ENCODE measurements around the gene ADRA2A.

The ADRA2A gene

GRCh38 chr10:111086574-111086973 is 9.7 kb downstream of the ADRA2A start:
- H3K4me1 ChIP-seq: no peaks in the 10 kb centered on the region
- no peaks in the 10 kb centered on the region for H3K9me3 ChIP-seq (ENCODE audit: control insufficient read depth, low read length)
- no peaks in the 10 kb centered on the region for H3K79me2 ChIP-seq
- no peak for TF ChIP-seq CTCF (IDR thresholded peaks at IDR 0.05)
- no peak overlapping the region for H3K9ac ChIP-seq
- H3K27ac ChIP-seq: no peak overlapping the region
- no peaks in the 10 kb centered on the region for H3K27me3 ChIP-seq (ENCODE audit: control insufficient read depth, insufficient read depth, low read length)
- H2AFZ ChIP-seq: no peak overlapping the region
- H3K4me2 ChIP-seq (ENCODE audit: low read length): no peak overlapping the region
- no peaks in the 10 kb centered on the region for H3K36me3 ChIP-seq (ENCODE audit: control insufficient read depth, insufficient read depth, low read length)
- H3K4me3 ChIP-seq (ENCODE audit: low read depth, low read length): no peak overlapping the region

GRCh38 chr10:111087331-111087756 is 10.5 kb downstream of the ADRA2A start:
- H3K4me2 ChIP-seq (ENCODE audit: low read length): no peak overlapping the region
- no peak overlapping the region for H3K4me3 ChIP-seq (ENCODE audit: low read depth, low read length)
- H3K27me3 ChIP-seq (ENCODE audit: control insufficient read depth, insufficient read depth, low read length): no peaks in the 10 kb centered on the region
- no peaks in the 10 kb centered on the region for H3K36me3 ChIP-seq (ENCODE audit: control insufficient read depth, insufficient read depth, low read length)
- H3K9ac ChIP-seq: no peak overlapping the region
- no peaks in the 10 kb centered on the region for H3K9me3 ChIP-seq (ENCODE audit: control insufficient read depth, low read length)
- H3K27ac ChIP-seq: no peak overlapping the region
- no peaks in the 10 kb centered on the region for H3K79me2 ChIP-seq
- no peaks in the 10 kb centered on the region for H3K4me1 ChIP-seq
- no peak overlapping the region for H2AFZ ChIP-seq
- no peak for TF ChIP-seq CTCF (IDR thresholded peaks at IDR 0.05)

GRCh38 chr10:111087968-111088505 is 11.2 kb downstream of the ADRA2A start:
- TF ChIP-seq CTCF (IDR thresholded peaks at IDR 0.05): no peak

DNA sequence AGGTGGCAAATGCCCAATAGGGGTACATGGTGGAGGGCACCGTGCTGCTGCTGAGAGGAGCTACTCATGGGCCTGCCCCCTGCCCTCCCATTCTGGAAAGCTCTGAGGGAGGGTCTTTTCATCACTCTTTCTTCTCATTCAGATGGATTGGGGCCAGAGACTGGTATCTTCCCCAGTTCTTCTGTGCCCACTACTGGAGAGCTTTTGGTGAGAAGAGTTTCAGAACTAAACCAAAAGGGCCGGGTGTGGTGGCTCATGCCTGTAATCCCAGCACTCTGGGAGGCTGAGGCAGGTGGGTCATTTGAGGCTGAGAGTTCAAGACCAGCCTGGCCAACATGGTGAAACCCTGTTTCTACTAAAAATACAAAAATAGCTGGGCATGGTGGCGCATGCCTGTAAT is 12.5 kb downstream of the ADRA2A start:
- H3K4me2 ChIP-seq (ENCODE audit: low read length): no peak overlapping the region
- no peaks in the 10 kb centered on the region for H3K27me3 ChIP-seq (ENCODE audit: control insufficient read depth, insufficient read depth, low read length)
- TF ChIP-seq CTCF (IDR thresholded peaks at IDR 0.05): no peak
- H3K27ac ChIP-seq: no peak overlapping the region
- no peaks in the 10 kb centered on the region for H3K36me3 ChIP-seq (ENCODE audit: control insufficient read depth, insufficient read depth, low read length)
- no peak overlapping the region for H2AFZ ChIP-seq
- H3K4me3 ChIP-seq (ENCODE audit: low read depth, low read length): no peak overlapping the region
- H3K4me1 ChIP-seq: no peaks in the 10 kb centered on the region
- no peaks in the 10 kb centered on the region for H3K9me3 ChIP-seq (ENCODE audit: control insufficient read depth, low read length)
- no peaks in the 10 kb centered on the region for H3K79me2 ChIP-seq
- no peak overlapping the region for H3K9ac ChIP-seq

More at GRCh38 chr10:111087968-111088505, 11.2 kb downstream of the ADRA2A start:
- Histone ChIP-seq H3K9ac (no peak overlapping the region), H2AFZ (no peak overlapping the region), H3K27ac (no peak overlapping the region), H3K4me2 (ENCODE audit: low read length) (no peak overlapping the region), H3K27me3 (ENCODE audit: control insufficient read depth, insufficient read depth, low read length) (no peaks in the 10 kb centered on the region), H3K9me3 (ENCODE audit: control insufficient read depth, low read length) (no peaks in the 10 kb centered on the region), H3K4me1 (no peaks in the 10 kb centered on the region), H3K4me3 (ENCODE audit: low read depth, low read length) (no peak overlapping the region), H3K36me3 (ENCODE audit: control insufficient read depth, insufficient read depth, low read length) (no peaks in the 10 kb centered on the region), H3K79me2 (no peaks in the 10 kb centered on the region)

- no peaks in the 10 kb centered on the region for H3K36me3 ChIP-seq (ENCODE audit: control insufficient read depth, insufficient read depth, low read length)
- no peak overlapping the region for H3K4me3 ChIP-seq (ENCODE audit: low read depth, low read length)
- H3K27ac ChIP-seq: no peak overlapping the region
- no peaks in the 10 kb centered on the region for H3K9me3 ChIP-seq (ENCODE audit: control insufficient read depth, low read length)
- no peak overlapping the region for H3K9ac ChIP-seq
- no peaks in the 10 kb centered on the region for H3K79me2 ChIP-seq
- H3K4me1 ChIP-seq: no peaks in the 10 kb centered on the region
- no peak overlapping the region for H2AFZ ChIP-seq
- H3K4me2 ChIP-seq (ENCODE audit: low read length): no peak overlapping the region
- no peak for TF ChIP-seq CTCF (IDR thresholded peaks at IDR 0.05)
- no peaks in the 10 kb centered on the region for H3K27me3 ChIP-seq (ENCODE audit: control insufficient read depth, insufficient read depth, low read length)
These were observed 15.0 kb downstream of the ADRA2A start for GRCh38 chr10:111091833-111092232.

Measured in parathyroid adenoma (tissue), 2 donors.